ENCODE results near the gene UST. TPM values are rescaled to one million over a fixed set of nuclear protein-coding genes. Genes with fewer than 3 reads are reported as not detected.
"Not testable (repeated sequence)": the region's sequence is repeated elsewhere in the genome, so short reads cannot be mapped to it uniquely, and the experiment has no call there.

The UST gene
- total RNA-seq, 2 experiments from 2014 or later = 8.1 to 9.0 TPM

DNA sequence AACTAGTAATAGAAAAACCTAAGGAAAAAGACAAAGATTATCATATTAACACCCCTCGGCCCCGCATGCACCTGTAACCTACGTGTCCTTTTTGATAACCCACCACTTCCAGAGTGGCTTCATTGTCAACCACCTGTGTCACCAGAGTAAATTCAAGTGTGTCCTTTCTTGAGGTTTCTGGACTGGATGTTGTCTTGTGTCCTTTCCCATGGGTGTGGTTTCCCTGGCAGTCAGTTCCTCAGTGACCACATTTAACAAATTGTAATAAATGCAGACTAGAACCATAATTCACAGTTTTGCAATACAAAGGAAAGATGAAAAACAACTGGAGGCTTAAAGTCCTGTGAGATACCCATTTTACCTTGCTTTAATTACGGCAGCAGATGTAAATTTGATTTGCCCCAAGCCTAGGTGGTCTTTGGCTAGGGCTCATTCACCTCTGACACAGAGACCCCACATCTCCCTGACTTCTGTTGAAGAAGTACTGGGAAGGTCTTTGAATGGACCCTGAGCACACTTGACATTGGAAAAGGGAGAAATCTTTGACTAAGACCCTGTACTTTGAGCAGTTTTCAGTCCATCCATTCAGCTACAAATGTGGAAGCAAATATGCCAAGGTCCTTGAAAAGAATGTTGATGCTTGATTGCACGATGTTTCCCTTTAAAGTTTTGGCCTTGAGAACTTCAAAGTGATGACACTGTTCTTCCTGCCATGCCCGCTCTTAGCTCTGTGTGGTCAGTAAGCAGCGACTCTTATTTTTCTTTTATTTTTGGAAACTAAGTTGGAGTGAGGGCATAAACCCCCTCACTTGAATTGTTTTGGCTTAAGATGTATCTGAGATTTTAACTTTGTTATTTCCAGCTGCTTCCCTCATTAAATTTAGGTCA is 232.4 kb downstream of the UST start:
- CTCF ChIA-PET = no interaction called here
- POLR2A ChIA-PET = no interaction called here

DNA sequence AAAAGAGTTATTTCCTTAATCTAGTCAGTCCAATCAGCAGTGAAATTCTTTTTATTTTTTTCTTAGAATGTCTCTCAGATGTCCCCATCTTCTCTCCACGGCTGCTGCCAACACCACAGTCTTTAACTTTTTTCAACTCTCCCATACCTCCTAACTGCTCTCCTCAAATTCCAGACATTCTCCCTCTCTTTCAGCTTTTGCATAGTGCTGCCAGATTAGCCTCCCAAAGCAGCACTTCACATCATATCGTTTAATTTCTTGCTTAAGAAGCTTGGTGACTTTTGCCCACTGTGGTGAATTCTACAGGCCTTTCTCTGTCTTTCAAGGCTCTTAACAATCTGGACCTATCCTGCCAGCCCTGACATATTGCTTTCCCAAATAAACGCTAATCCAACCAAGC is 233.4 kb downstream of the UST start:
- ChIA-PET POLR2A (no interaction called here), CTCF (no interaction called here)

DNA sequence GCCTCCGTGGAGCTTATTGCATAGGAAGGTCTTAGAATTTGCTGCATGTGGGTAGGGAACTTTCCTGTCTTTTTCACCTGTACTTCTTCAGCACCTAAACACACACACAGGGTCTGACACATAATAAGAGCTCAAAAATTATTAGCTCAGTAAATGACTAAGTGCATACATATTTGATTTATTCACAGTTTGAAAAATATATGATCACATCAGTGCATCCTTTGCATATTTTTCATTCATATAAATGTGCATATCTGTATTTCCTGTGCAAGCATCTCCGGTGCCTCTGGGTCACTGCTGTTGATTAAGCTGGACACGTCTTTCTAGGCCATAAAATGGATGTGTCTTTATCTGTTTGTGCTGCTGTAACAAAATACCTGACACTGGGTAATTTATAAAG is 234.7 kb downstream of the UST start:
- POLR2A ChIA-PET = no interaction called here
- CTCF ChIA-PET = no interaction called here

DNA sequence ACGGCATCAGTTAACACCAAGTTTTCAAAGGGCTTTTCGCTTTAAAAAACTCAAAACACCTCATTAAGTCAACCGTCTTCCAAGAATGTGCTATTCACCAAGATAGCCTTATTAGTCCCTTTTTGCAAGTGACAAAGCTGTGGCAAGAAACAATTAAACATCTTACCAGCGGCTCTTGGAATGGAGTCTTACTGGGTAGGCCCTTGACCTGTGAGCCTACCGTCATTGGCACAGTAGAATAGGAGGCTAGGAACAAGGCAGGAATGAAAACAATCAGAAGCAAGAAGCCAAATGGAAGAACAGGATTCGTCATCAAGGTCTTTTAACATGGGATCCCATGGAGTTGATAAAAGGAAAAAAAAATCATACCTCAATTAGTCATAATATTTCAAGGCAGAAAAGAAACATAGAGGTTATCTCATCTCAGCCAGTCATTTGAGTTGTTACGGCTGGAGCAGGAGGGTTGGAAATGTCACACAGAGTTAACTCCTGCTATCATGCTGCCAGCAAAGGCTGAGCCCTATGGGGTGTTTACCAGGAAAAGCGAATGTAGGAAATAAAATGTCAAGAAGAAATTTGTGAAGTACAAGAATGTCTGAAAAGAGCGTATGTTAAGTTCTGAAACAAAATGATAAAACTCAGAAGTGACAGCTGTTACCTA is 236.4 kb downstream of the UST start:
- POLR2A ChIA-PET = no interaction called here
- CTCF ChIA-PET = no interaction called here

DNA sequence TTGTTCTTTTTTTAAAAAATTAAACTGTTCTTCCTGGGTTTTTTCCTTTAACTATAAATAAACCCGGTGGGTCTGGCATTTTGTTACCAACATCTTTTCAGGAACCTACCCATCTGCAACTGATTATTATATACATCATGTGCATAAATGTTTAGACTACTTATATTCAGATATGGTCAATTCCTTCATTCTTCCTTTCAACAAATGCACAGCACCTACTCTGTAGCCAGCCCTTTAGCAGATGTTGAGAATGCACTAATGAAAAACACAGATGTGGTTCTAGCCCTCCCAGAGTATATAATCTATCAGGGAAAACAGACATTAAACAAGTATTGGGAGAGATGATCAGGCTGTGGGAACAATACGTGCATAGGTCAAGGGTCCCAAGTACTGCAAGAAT is 237.1 kb downstream of the UST start:
- ChIA-PET CTCF (no interaction called here), POLR2A (interaction anchor here (0.5 kb wide), 1 partner anchor 11 kb away, joined by 3 read pairs; no protein-coding TSS in a partner anchor)

DNA sequence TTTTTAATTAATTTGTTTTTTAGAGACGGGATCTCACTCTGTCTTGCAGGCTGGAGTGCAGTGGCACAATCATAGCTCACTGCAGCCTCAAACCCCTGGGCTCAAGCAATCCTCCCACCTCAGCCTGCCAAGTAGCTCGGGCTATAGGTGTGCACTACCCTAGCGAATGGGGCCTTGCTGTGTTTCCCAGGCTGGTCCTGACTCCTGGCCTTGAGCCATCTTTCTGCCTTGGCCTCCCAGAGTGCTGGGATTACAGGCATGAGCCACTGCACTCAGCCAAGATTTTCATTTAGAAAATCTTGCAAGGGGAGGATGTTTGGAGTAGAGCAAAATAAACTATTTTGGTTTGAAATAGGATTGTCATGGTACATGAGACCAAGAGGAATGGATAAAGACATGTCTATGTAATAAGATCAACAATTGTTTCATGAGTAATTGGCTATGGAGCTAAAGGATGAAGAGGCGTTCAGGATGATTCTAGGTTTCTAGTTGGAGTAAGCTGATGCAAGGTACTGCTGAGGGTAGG is 237.8 kb downstream of the UST start:
- POLR2A ChIA-PET = no interaction called here
- CTCF ChIA-PET = no interaction called here

DNA sequence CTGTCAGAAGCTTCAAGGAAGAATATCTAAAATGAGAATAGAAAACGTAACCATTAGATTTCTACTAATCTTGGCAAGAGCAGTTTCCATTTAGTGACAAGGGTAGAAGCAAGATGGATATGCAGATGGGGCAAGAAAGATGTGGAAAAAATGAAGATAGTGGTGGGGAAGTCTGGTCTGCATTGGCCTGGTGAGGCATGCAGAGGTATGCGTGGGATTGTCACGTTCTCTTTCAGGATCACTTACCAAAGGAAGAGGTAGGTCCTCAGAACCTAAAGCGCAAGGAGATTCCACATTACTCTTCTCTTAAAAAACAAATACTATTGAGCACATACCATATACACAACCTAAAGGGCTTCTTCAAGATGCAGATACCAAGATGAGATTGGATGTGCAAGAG is 238.7 kb downstream of the UST start:
- CTCF ChIA-PET = no interaction called here
- POLR2A ChIA-PET = no interaction called here

DNA sequence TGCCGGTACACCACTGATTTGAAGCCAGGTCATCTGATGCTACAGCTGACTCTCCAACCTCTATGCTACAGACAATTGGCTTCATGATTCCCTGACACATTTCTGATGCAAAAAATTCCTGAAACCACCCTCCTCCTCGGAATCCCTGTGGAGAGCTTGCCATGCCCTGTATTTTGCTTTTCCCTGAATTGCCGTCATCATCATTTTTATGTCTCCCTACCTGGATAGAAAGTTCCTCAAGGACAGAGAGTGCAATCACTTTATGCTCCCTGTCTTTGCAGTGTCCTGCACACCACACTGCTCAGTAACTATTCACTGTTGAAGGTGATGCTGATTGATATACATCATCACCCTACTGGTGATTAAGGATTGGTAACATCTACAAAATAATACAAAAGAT is 239.8 kb downstream of the UST start:
- ChIA-PET CTCF (no interaction called here), POLR2A (no interaction called here)

DNA sequence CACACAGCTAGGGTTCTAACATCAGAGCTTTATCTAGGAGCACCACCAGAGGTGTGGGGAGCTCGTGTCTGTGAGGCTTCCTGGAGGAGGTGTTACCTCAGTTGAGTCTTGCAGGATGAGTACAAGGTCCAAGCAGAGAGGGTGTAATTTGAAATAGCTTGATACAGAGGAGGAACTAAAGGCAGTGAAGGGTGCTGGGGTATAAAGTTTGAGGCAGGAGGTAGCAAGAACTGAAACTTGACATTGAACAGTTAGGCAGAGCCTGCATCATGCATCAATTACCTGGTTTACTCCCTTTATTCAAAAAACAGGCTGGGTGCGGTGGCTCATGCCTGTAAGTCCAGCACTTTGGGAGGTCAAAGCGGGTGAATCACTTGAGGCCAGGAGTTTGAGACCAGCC is 241.2 kb downstream of the UST start:
- CTCF ChIA-PET = no interaction called here

DNA sequence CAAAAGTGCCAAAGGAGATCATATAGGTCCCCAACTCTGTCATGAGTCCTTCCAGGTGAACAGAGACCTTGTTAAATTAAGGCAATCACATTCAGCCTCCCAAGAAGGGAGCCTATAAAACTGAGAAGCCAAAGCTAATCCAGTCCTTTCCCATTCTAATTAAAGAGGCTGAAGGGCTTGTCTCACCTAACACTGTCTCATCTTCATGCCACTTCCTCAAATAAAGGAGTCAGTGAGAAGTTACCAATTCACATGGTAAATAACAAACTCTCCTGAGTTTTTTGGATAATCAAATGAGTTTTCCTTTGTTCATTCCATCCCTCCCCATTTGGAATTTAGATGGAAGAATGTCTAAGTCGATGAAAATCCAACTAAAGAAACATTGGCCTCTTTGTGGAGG is 242.8 kb downstream of the UST start:
- CTCF ChIA-PET = no interaction called here
- POLR2A ChIA-PET = no interaction called here

More for the DNA sequence above, 241.2 kb downstream of the UST start:
- POLR2A ChIA-PET = no interaction called here

DNA sequence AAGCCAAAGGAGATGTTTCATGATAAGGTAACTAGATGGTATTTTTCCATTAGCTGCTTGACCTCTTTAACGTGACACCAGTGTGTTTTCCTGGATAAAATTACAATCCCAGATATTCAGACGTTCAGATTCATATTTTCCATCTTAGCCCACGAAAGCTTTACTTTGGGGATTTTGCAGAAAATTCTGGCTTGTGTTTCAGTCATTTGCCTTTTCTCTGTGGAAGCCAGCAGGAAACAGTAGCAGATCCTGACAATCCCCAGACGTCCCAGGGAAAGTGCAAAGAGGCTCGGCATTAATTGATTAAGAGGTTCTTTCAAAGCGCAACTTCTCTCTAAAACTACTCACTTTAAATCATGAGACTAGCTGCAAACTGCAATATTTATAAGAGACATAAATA is 243.6 kb downstream of the UST start:
- CTCF ChIA-PET = no interaction called here

DNA sequence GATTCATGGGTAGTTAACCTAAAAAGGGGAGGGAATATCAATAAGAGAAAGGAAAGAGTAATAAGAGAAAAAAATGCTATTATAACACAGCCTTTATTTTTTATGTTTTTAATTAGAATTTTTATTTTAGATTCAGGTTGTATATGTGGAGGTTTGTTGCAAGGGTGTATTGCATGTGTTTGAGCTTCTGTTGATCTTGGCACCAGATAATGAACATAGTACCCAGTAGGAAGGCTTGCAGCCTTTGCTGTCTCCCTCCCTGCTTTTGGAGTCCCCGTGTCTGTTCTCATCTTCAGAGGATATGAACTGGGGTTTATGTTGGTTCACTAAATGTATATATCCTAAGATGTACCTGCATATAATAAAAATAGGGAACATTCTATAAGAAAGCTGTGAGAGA is 250.0 kb downstream of the UST start:
- POLR2A ChIA-PET = no interaction called here
- CTCF ChIA-PET = no interaction called here

More for the DNA sequence above, 243.6 kb downstream of the UST start:
- POLR2A ChIA-PET = no interaction called here

DNA sequence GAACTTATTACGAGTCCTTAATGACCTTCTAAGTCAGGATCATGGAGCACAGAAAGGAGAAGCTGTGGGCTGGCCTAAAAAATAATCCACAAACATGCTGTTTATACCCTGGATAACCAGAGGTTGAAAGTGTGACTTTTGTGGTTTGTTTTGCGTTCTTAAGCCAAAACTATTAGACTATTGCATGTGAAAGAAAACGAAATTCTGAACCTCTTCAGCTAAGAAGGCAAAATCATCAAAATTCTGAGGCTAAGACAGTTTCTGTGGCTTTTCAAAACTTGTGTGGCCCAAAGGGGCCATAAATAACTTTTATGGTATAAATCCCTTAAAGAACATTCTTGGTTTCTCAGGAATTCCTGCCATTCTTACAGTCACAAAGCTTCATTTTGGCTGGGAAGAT is 251.0 kb downstream of the UST start:
- ChIA-PET POLR2A (no interaction called here), CTCF (no interaction called here)

DNA sequence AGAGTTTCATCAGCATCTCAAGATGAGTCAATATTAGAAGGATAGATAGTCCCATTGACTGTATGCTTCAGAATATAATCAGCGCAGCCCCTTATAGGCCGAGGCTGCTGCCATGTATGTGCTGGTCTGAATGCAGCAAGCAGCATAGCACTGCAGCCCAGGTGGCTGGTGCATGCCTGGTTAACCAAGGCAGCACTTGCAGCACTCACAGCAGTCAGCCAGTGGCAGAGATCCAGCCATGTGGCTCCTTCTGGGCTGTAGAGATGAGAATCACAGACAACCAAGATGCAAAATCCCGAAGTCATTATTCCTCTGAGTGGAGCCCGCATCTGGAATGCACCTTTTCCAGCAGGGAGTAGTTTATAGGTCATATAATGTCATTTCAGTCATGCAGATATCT is 251.9 kb downstream of the UST start:
- ChIA-PET POLR2A (no interaction called here), CTCF (no interaction called here)

DNA sequence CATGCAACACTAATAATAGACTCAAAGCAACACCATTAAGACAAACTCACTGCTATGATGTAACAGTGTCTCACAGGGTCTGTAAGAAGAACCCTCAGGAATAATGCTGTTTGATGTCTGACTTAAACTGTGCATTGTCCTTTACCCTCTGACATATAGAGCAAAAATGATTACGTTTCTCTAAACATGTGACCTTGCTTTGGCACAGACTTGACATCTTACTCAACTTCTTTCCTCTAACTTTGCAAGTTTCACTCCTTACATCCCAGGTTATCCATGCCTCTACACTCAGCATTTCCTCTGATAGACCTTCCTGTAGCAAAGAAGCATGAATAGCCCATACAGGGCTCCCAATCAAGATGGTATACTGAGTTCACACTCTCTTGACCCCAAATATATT is 252.7 kb downstream of the UST start:
- ChIA-PET CTCF (no interaction called here), POLR2A (no interaction called here)

DNA sequence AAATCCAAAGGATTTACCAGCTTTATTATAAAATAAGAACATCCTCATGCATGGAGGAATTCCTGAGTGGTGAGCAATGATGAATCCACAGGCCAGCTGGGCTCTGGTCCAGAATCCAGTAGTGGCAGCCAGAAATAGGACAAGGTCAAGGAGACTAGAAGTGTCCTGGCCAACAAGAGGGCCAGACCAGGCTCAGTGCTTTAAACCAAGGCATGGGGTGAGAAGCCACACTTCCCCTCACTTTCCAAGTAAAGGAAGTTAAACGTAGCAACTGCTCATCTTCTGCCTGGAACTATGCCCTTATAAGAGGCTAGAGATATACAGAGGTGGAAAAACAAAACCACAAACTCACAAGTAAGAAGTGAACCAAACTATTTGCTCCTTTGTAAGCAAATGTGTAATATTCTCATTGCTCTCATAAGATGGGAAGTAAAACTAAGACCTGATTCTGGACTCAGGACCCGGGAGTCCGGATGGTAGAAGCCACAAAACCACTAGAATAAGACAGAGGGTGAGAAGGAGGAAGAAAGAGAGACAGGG is 253.2 kb downstream of the UST start:
- CTCF ChIA-PET = no interaction called here
- POLR2A ChIA-PET = no interaction called here

DNA sequence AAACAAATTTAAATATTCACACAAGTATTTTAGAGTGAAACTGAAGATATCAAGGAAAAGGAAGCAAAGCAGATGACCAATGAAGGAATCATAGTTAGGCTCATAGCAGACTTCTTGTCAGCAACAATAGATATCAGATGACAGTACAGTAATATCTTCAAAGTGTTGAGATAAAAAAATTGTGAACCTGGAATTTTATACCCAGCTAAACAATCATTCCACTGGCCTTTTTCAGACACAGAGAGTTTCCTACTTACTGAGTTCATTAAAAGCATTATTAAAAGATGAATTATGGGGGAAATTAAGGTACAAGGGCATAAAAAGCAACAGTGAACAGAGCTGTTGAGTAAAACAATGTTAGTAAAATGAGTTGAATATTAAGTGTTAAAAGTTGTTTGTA is 254.6 kb downstream of the UST start:
- ChIA-PET CTCF (no interaction called here), POLR2A (no interaction called here)

DNA sequence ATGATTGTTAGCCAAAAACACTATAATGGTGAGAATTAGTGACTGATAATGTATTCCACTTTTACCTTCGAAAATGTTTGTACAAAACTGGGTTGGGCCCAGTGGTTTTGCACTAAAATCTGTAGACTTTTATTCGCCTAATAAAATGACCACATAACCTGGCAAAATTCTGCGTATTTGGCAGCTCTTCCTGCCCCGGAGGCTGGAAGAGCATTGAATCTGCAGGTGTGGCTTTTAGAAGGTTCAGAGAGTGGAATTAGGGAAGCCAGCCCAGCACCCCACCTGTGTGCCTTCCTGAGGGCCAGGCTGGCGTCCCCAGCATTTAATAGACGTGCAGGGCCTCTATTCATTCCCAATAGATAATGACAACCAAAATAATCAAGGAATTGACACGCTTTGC is 256.7 kb downstream of the UST start:
- POLR2A ChIA-PET = no interaction called here

DNA sequence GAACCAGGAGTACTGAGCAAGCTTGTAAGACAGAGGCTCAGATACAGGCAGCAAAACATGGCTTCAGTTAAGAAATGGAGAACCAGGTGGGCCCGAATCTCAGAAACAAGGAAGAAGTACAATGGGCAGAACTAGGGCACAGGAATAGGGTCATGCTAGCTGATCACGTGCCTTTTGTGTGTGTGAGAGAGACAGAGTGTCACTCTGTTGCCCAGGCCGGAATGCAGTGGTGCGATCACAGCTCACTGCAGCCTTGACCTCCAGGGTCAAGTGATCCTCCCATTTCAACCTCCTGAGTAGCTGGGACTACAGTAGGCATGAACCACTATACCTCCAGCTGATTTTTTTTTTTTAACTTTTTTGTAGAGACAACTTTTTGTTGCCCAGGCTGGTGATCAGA is 257.8 kb downstream of the UST start:
- CTCF ChIA-PET = no interaction called here
- POLR2A ChIA-PET = no interaction called here

More for the DNA sequence above, 256.7 kb downstream of the UST start:
- CTCF ChIA-PET = interaction anchor here (0.6 kb wide), 1 partner anchor 73 kb away, joined by 3 read pairs; no protein-coding TSS in a partner anchor

DNA sequence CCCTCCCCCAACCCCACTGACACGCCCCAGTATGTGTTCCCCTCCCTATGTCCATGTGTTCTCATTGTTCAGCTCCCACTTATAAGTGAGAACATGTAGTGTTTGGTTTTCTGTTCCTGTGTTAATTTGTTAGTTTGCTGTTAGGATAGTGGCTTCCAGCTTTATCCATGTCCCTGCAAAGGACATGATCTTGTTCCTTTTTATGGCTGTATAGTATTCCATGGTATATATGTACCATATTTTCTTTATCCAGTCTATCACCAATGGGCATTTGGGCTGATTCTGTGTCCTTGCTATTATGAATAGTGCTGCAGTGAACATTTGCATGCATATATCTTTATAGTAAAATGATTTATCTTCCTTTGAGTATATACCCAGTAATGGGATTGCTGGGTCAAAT is 259.4 kb downstream of the UST start:
- POLR2A ChIA-PET, CTCF ChIA-PET: not testable (repeated sequence)

DNA sequence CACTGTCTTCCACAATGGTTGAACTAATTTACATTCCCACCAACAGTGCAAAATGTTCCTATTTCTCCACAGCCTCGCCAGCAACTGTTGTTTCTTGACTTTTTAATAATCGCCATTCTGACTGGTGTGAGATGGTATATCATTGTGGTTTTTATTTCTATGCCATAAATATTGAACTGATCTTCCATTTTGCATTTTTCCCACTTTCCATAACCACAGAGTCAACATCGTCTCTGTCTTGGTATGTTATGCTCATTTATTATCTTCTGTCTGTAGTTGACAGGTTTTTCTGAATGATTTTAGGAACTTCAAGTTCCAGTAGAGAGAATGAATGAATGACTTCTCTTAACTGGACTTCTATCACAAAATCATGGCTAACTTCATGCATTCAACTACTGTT is 259.8 kb downstream of the UST start:
- ChIA-PET POLR2A (no interaction called here), CTCF (no interaction called here)

All from activated CD8-positive, alpha-beta memory T cell treated with anti-CD3 and anti-CD28 coated beads for 36 hours (primary cell).